A204.1 (cell line): ENCODE measurements around the gene OXA1L.
"Not testable (repeated sequence)": the region's sequence is repeated elsewhere in the genome, so short reads cannot be mapped to it uniquely, and the experiment has no call there.

Experiments
- FAIRE-seq: peaks from 2 replicates; lab custom pipeline; 2012; peaks lifted over from hg19 to GRCh38; lab: Jason Lieb, UNC

Gene OXA1L

GRCh38 chr14:22766457-22767322 lies at the start of gene OXA1L:
TSS of gene OXA1L (plus strand) at chr14:22766688. CDS start at chr14:22766702, 14 bp downstream.
- peak; percentile 95 for FAIRE-seq

DNA sequence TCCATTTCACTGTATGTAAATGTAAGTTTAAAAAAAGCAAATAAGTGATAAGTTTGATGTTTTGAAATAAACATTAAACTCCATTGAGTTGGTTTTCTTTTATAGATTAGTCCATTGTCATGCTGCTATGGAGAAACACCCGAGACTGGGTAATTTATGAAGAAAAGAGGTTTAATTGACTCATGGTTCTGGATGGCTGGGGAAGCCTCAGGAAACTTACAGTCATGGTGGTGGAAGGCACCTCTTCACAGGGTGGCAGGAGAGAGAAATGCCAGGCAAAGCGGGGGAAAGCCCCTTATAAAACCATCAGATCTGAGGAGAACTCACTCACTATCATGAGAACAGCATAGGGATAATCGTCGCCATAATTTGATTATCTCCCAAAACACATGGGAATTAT lies 48.4 kb upstream of the OXA1L start:
- no peak for FAIRE-seq

- no peak for FAIRE-seq
Measured at GRCh38 chr14:22721213-22721612, 45.3 kb upstream of the OXA1L start.

DNA sequence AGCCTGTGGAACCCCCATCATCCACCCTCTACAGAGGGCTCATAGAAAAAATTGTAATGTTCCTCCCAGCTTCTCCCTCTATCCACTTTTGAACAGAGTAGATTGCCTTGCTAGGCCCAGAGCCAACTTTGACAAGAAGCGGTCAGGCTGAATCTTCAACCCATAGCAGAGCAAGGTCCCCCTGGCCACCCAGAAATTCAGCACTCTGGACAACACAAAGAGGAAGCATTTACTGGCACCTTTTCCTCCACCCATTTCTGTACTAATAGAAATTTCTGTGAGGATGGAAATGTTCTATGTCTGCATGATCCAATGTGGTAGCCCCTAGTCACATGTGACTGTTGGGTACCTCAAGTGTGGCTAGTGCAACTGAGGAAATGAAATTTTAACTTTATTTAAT lies 42.7 kb upstream of the OXA1L start:
- no peak for FAIRE-seq

GRCh38 chr14:22724847-22725246 lies 41.6 kb upstream of the OXA1L start:
- not testable (repeated sequence) for FAIRE-seq

DNA sequence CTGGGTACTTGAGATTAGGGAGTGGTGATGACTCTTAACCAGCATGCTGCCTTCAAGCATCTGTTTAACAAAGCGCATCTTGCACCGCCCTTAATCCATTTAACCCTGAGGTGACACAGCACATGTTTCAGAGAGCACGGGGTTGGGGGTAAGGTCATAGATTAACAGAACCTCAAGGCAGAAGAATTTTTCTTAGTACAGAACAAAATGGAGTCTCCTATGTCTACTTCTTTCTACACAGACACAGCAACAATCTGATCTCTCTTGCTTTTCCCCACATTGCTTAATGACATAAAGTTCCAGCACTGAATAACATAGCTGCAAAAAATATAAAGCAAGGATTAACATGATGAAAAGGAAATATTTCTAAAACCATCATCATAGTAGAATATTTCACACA lies 41.1 kb upstream of the OXA1L start:
- not testable (repeated sequence) for FAIRE-seq

- FAIRE-seq = no peak
Measured at GRCh38 chr14:22726012-22726411, 40.5 kb upstream of the OXA1L start.

DNA sequence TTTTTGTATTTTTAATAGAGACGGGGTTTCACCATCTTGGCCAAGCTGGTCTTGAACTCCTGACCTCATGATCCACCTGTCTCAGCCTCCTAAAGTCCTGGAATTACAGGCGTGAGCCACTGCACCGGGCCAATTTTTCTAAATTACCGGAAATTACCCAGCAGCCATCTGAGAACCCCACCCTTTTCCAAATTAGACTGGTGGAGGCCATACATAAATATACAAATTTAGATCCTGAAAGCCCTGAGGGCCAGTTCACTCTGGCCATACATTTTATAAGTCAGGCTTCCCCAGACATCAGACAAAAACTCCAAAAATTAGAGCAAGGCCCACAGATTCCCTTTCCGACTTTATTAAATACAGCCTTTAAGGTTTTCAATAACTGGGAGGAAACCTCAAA lies 34.4 kb upstream of the OXA1L start:
- not testable (repeated sequence) for FAIRE-seq

DNA sequence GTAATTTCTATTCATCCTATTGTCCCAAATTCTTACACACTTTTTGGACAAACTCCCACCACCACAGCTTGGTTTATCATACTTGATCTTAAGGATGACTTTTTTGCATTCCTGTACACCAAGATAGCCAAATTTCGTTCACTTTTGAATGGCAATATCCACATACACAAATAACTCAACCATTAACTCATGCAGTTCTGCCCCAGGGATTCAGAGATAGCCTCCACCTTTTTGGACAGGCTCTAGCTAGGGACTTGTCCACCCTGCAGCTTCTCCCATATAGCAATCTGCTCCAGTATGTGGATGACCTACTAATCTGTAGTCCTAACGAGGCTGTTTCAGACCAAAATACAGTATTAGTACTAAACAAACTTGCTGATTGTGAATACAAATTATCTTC lies 32.7 kb upstream of the OXA1L start:
- no peak for FAIRE-seq

DNA sequence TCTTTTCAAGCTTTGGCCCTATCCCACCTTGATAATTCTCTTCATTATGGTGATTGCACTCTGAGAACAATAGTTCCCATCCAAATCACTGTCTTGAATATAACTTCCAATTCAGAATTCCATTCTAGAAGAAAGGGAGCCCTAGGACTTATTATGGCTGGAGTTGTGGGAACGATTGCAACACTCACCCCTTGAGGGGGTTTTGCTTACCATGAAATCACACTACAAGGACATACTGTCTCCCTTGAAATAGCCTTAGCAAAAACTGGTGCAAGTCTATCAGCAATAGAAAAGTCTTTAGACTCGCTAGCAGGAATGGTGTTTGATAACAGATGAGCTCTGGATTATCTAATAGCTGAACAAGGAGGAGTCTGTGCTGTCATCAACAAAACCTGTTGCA lies 31.4 kb upstream of the OXA1L start:
- FAIRE-seq = no peak

DNA sequence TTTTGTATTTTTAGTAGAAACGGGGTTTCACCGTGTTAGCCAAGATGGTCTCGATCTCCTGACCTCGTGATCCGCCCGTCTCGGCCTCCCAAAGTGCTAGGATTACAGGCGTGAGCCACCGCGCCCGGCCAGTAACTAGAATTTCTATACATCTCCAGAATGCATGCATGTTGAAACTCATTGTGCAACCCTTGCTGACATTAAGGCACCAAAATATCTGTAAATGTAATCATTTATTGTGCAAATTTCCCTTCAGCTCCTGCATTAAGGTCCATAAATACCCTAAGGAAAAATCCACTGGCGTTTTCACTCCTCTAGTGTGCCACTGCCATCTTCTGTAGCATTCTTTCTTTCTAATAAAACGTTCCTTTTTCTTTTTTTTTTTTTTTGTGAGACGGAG lies 30.1 kb upstream of the OXA1L start:
- FAIRE-seq = not testable (repeated sequence)

DNA sequence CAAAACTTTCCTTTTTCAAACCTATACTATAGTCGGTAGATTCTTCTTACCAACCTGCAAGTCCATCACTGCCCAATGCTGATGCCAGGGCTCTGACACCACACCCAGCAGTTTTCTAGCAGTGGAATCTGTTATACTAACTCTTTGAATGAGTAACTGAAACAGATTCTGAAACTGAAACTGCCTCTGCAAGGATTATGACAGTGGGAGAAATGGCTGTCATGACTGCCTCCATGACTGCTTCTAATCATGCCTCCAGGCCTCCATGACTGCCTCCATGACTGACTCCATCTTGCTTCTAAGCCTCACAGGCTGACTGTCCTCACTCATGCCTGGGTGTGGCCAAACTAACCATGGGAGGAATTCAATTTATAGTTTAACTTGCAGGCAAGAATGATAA lies 29.4 kb upstream of the OXA1L start:
- no peak for FAIRE-seq

DNA sequence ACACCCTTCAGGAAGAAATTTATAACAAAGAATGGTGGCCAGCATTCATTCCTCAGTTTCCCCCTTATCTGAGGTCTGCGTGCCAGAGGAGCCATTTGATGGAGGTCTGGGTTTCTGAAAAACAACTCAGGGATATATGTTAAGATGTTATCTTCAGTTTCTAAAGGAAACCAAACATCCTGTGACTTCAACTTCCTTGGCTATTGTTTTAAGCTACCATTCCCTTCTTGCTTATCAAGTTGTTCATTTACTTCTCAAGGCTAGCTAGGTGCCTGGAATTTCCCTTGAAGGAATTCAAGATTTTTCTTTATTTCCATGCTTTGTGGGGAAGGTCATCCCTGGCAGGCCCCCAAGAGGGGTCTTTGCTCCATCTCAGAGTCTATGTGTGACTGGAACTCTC lies 27.1 kb upstream of the OXA1L start:
- no peak for FAIRE-seq

GRCh38 chr14:22740020-22740419 lies 26.5 kb upstream of the OXA1L start:
- no peak for FAIRE-seq

- FAIRE-seq = no peak
Measured at GRCh38 chr14:22747769-22748168, 18.7 kb upstream of the OXA1L start.

DNA sequence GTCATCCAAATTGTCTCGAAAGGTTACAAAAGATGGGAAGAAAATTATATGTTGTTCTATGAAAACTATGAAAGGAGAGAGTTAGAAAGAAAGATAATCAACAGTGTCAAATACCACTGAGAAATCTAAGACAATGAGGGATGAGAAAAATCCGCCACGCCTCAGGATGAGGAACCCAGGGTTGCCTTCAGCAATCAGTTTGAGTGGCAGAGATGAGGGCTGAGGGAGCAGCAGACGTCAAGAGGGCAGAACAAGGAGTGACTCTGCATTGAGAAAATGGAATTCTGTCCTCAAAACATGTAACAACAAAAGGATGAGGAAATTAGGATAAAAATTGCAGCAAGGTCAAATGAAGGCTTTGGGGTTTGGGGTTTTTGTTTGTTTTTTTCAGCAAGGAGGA lies 18.3 kb upstream of the OXA1L start:
- no peak for FAIRE-seq

DNA sequence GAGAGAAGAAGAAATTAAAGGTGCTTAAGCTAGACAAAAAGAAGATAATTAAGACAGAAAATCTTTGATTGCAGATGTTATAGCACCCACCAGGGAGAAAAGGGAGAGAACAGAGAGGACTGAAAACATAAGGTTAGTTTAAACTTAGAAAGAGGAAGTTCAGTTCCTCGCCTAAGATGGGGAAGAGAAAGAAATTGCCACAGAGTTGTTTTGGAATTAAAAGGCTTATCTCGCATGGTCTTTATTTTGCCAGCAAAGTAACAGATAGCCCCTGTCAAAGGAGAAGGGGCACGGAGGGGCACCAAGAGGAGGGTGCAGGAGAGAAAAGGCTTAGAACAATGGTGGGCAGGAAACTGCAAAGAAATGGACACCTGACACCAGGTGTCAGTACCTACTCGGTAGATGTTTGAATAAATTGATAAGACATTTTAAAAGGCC lies 17.8 kb upstream of the OXA1L start:
- no peak for FAIRE-seq

DNA sequence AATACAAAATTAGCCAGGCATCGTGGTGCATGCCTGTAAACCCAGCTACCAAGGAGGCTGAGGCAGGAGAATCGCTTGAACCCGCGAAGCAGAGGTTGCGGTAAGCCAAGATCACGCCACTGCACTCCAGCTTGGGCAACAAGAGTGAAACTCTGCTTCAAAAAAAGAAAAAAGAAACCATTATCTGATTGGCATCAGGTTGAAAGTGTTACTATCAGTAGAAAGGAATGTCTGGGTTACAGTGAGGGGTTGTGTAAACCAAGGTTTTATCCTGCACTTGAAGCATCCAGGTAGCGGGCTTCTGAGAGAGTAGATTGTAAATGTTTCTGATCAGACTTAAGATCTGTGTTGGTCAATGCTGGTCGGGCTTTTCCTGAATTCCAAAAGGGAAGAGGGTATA lies 14.1 kb upstream of the OXA1L start:
- no peak for FAIRE-seq

GRCh38 chr14:22753586-22753985 lies 12.9 kb upstream of the OXA1L start:
- FAIRE-seq = no peak

DNA sequence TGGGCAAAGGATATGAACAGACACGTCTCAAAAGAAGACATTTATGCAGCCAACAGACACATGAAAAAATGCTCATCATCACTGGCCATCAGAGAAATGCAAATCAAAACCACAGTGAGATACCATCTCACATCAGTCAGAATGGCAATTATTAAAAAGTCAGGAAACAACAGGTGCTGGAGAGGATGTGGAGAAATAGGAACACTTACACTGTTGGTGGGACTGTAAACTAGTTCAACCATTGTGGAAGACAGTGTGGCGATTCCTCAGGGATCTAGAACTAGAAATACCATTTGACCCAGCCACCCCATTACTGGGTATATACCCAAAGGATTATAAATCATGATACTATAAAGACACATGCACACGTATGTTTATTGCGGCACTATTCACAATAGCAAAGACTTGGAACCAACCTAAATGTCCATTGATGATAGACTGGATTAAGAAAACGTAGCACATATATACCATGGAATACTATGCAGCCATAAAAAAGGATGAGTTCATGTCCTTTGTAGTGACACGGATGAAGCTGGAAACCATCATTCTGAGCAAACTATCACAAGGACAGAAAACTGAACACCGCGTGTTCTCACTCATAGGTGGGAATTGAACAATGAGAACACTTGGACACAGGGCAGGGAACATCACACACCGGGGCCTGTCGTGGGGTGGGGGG lies 8.4 kb upstream of the OXA1L start:
- FAIRE-seq = not testable (repeated sequence)

DNA sequence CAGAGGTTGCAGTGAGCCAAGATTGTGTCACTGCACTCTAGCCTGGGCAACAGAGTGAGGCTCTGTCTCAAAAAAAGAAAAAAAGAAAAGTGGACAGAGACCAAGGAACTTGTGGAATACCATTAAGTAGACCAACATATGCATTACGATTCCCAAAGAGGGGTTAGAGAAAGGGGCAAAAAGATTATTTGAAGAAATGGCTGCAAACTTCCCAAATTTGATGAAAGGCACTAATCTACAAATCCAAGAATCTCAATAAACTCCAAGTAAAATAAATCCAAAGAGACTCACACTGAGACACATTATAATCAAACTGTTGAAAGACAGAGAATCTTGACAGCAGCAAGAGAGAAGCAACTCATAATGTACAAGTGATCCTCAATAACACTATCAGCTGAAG lies 4.8 kb upstream of the OXA1L start:
- FAIRE-seq = no peak

GRCh38 chr14:22764382-22764781 lies 2.1 kb upstream of the OXA1L start:
- FAIRE-seq = no peak

GRCh38 chr14:22767323-22767589 lies 768 bp downstream of the OXA1L start:
- FAIRE-seq = no peak

DNA sequence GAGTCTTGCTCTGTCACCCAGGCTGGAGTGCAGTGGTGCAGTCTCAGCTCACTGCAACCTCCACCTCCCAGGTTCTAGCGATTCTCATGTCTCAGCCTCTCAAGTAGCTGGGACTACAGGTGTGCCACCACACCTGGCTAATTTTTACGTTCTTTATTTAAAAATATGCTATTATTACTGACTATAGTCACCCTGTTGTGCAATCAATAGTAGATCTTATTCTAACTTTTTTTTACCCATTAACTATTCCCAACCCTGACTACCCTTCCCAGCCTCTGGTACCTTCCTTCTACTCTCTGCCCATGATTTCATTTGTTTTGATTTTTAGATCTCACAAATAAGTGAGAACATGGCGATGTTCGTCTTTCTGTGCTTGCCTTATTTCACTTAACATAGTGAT lies 2.5 kb downstream of the OXA1L start:
- FAIRE-seq = no peak
